Neutrophil (primary cell): Measurements from ENCODE around the gene RASL11A.
"Not testable (repeated sequence)": the region's sequence is repeated elsewhere in the genome, so short reads cannot be mapped to it uniquely, and the experiment has no call there.

Experiments used
- H3K27ac ChIP-seq: fragments of 200-600 bp; sonication (generic); 2 replicates; pipeline ENCODE4 v1.5.1; 2016; ENCODE audit warnings: mild to moderate bottlenecking, moderate library complexity
- H3K27me3 ChIP-seq: fragments of 200-600 bp; sonication (generic); 2 replicates; pipeline ENCODE4 v1.6.0; 2016; ENCODE audit warnings: mild to moderate bottlenecking
- H3K36me3 ChIP-seq: fragments of 200-600 bp; sonication (generic); 2 replicates; pipeline ENCODE4 v1.5.1; 2017
- H3K4me1 ChIP-seq, 2 experiments: fragments of 200-600 bp in 1 of 2; sonication (generic) in 1 of 2; 1 replicate in 1 of 2; 2 replicates in 1 of 2; pipeline versions ENCODE4 v1.5.1 to v1.6.1; 2013 to 2016; ENCODE audit warnings: low read depth in 1 of 2, low read length in 1 of 2, mild to moderate bottlenecking in 1 of 2, moderate library complexity in 1 of 2; ENCODE audit not compliant: control insufficient read depth in 1 of 2, insufficient read depth in 1 of 2
- H3K4me3 ChIP-seq, 2 experiments: fragments of 200-600 bp in 1 of 2; sonication (generic) in 1 of 2; 1 replicate in 1 of 2; 2 replicates in 1 of 2; pipeline ENCODE4 v1.5.1; 2013 to 2016; ENCODE audit warnings: low read depth in 1 of 2, low read length in 1 of 2, mild to moderate bottlenecking in 1 of 2, moderate library complexity in 1 of 2
- H3K9me3 ChIP-seq: fragments of 200-600 bp; sonication (generic); 2 replicates; pipeline ENCODE4 v1.5.1; 2016
- TF ChIP-seq, protein P1 (sequence below): fragments of 200-600 bp; sonication (generic); IDR thresholded peaks from 2 replicates; pipeline ENCODE4 v1.5.1; 2016; ENCODE audit warnings: antibody characterized with exemption

RASL11A gene

DNA sequence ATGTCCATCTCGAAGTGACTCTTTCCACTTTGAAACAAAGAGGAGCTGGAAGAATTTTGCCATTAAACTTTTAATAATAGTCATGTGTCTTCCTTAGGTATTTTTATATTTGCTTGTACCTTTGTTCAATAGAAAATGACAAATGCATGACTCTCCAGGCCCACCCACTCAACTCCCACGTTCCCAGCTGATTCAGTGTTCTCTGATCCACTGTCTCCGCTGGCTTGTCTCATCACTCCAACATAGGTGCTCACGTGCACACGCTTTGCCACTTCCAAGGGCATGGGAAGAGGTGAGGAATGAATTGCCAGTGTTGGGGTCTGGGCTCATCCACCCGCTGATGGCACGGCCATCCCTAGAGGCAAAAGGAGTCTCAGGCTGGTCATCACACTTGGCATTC, 24.5 kb downstream of the RASL11A start:
- no peaks in the 10 kb centered on the region for H3K9me3 ChIP-seq
- H3K4me1 ChIP-seq = no peaks in the 10 kb centered on the region
- no peaks in the 10 kb centered on the region for H3K27me3 ChIP-seq
- H3K36me3 ChIP-seq = no peaks in the 10 kb centered on the region
- TF ChIP-seq, protein P1, sequence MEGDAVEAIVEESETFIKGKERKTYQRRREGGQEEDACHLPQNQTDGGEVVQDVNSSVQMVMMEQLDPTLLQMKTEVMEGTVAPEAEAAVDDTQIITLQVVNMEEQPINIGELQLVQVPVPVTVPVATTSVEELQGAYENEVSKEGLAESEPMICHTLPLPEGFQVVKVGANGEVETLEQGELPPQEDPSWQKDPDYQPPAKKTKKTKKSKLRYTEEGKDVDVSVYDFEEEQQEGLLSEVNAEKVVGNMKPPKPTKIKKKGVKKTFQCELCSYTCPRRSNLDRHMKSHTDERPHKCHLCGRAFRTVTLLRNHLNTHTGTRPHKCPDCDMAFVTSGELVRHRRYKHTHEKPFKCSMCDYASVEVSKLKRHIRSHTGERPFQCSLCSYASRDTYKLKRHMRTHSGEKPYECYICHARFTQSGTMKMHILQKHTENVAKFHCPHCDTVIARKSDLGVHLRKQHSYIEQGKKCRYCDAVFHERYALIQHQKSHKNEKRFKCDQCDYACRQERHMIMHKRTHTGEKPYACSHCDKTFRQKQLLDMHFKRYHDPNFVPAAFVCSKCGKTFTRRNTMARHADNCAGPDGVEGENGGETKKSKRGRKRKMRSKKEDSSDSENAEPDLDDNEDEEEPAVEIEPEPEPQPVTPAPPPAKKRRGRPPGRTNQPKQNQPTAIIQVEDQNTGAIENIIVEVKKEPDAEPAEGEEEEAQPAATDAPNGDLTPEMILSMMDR = no peak
- H3K4me3 ChIP-seq = no peak overlapping the region
- no peak overlapping the region for H3K27ac ChIP-seq

DNA sequence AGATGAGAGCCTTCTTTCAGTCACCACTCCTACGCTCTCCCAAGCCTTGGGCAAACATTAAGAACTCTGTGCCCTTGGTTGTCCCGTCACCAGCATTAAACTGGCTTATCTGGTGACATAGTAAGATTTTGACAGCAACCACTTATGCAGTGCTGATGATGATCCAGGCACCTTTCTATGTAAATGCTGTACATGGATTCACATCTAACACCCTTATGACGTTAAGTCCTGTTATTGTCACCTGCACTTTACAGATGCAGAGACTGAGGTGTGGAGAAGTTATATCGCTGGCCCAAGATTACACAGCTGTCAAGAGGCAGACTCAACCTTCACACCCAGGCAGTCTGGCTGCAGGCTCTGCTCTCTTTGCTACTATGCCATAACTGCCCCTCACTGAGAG, 25.0 kb downstream of the RASL11A start:
- no peaks in the 10 kb centered on the region for H3K36me3 ChIP-seq
- TF ChIP-seq, protein P1 = no peak
- no peak overlapping the region for H3K27ac ChIP-seq
- no peaks in the 10 kb centered on the region for H3K4me1 ChIP-seq
- H3K4me3 ChIP-seq = no peak overlapping the region
- H3K9me3 ChIP-seq = no peaks in the 10 kb centered on the region
- no peaks in the 10 kb centered on the region for H3K27me3 ChIP-seq

DNA sequence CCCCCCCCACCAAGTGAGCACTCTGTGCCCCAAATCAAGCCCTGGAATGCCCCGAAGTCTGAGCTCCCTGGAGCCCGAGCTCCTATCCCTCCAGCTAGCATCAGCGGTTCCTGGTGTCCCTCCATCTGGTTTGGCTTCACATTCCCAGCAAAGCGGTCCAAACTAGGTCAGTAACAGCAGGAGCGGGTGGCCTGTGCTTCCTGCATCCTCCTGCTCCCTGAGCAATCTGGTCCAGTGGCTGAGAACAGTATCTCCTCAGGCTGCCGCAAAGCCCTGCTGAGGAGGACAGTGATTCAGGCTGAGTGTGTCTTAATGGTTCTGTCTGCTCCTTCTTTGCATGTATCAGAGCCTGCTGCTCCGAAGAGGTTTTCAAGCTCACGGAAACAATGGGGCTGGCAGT, 25.9 kb downstream of the RASL11A start:
- Histone ChIP-seq H3K4me3 (no peak overlapping the region), H3K27me3 (no peaks in the 10 kb centered on the region), H3K4me1 (no peaks in the 10 kb centered on the region), H3K36me3 (no peaks in the 10 kb centered on the region), H3K9me3 (no peaks in the 10 kb centered on the region), H3K27ac (no peak overlapping the region)
- TF ChIP-seq, protein P1 = no peak

DNA sequence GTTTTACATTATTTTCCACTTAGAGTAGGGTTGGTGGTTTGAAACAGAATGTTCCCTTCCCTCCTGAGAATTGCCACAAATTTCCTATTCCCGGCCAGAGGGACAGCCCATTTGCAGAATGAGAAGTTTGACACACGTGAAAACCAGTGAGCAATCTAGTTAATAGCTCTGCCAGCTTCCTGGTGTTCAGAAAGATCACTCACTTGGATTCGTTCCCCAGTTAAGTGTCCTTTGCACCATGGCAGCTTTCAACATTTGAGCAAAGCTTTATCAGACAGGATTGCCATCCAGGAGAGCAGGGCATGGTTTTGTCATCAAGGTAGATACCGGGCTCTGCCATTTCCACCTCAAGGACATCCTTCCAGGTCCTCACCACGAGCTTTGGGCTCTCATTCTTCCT, 28.2 kb downstream of the RASL11A start:
- H3K27me3 ChIP-seq = no peaks in the 10 kb centered on the region
- H3K36me3 ChIP-seq = no peaks in the 10 kb centered on the region
- TF ChIP-seq, protein P1 = no peak
- no peak overlapping the region for H3K4me3 ChIP-seq
- no peak overlapping the region for H3K27ac ChIP-seq
- peaks cover 19 to 21% of the 10 kb centered on the region in 2 experiments for H3K4me1 ChIP-seq
- H3K9me3 ChIP-seq = no peaks in the 10 kb centered on the region

DNA sequence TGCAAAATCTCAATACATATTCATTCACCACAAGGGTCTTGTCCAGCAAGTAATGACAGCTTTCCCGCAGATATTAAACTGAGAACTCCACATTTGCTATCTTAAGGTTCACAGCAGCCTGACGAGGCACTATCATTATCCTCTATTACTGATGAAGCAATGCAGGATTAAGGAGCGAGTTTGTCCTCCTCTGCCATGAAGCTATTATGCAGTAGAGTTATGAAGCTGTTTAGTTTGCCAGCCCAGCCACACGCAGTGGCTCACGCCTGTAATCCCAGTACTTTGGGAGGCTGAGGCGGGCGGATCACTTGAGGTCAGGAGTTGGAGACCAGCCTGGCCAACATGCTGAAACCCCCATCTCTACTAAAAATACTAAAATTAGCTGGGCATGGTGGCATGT, 29.8 kb downstream of the RASL11A start:
- not testable (repeated sequence) for H3K4me3 ChIP-seq, H3K9me3 ChIP-seq, H3K27ac ChIP-seq, H3K27me3 ChIP-seq, H3K36me3 ChIP-seq
- H3K4me1 ChIP-seq = peaks cover 19 to 21% of the 10 kb centered on the region in 2 experiments

DNA sequence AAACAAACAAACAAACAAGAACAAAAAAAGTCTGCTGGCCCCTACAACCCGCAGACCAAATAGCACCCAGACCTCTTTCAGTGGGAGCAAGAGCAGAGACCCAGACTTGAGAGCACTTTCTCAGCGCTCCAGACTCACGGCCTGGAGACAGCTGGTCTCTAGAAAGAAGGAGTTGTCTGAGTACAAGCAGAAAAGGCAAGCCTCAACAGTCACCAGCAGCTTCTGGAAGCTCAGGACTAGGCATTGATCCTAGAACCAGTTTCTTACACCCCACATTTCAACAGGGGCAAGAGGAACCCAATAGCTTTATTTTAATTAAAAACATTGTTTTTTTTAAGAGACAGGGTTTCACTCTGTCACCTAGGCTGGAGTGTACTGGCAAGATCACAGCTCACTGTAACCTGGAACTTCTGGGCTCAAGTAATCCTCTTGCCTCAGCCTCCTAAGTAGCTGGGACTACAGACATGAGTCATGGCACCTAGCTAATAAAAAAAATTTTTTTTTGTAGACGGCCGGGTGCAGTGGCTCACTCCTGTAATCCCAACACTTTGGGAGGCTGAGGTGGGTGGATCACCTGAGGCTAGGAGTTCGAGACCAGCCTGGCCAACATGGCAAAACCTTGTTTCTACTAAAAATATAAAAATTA, 30.4 kb downstream of the RASL11A start:
- TF ChIP-seq, protein P1 = no peak
- no peaks in the 10 kb centered on the region for H3K9me3 ChIP-seq
- H3K36me3 ChIP-seq = no peaks in the 10 kb centered on the region
- H3K27me3 ChIP-seq = no peaks in the 10 kb centered on the region
- H3K4me1 ChIP-seq = peaks cover 23% of the 10 kb centered on the region in 2 experiments
- H3K27ac ChIP-seq = no peak overlapping the region
- no peak overlapping the region for H3K4me3 ChIP-seq
